Bronchial epithelial cell (primary cell): Measurements from ENCODE around the gene EDC3. TPM values are rescaled to one million over a fixed set of nuclear protein-coding genes. Genes with fewer than 3 reads are reported as not detected.

Source experiments
- DNase-seq: peaks from one replicate; pipeline ENCODE4 v3.0.0-alpha.2; 2010; ENCODE audit warnings: low read depth
- FAIRE-seq: peaks from 2 replicates; lab custom pipeline; 2011; peaks lifted over from hg19 to GRCh38; lab: Jason Lieb, UNC
- H3K27me3 ChIP-seq: 2 replicates; pipeline ENCODE4 v1.5.1; 2011; ENCODE audit warnings: low read length; ENCODE audit not compliant: control insufficient read depth, insufficient read depth
- H3K36me3 ChIP-seq: 2 replicates; pipeline ENCODE4 v1.5.1; 2011; ENCODE audit warnings: low read length; ENCODE audit not compliant: control insufficient read depth, insufficient read depth
- H3K4me3 ChIP-seq: 2 replicates; pipeline ENCODE4 v1.5.1; 2011; ENCODE audit warnings: mild to moderate bottlenecking, low read depth, low read length, control low read depth
- CTCF ChIP-seq: IDR thresholded peaks from 2 replicates; pipeline ENCODE4 v1.5.1; 2011; ENCODE audit warnings: mild to moderate bottlenecking, moderate library complexity, low read length, control low read depth, inconsistent platforms; ENCODE audit not compliant: insufficient read depth, severe bottlenecking
- total RNA-seq: library from RNA; depleted of rRNA; stranded (reverse); fragments of >200 nt; gene quantifications from 2 replicates; pipeline ENCODE4 v1.2.1, GENCODE V29; 2014

The EDC3 gene
- total RNA-seq, 1 donor from 2014 or later: 6.1 TPM

- TF ChIP-seq CTCF: no peak
- DNase-seq: no peak
These were observed 20.8 kb upstream of the EDC3 start for GRCh38 chr15:74716651-74717050.

GRCh38 chr15:74712311-74712710, 16.5 kb upstream of the EDC3 start:
- Histone ChIP-seq H3K4me3 (no peak overlapping the region), H3K27me3 (no peaks in the 10 kb centered on the region), H3K36me3 (no peaks in the 10 kb centered on the region)
- no peak for DNase-seq
- TF ChIP-seq CTCF: no peak
- FAIRE-seq: no peak

More at GRCh38 chr15:74716651-74717050, 20.8 kb upstream of the EDC3 start:
- no peaks in the 10 kb centered on the region for H3K27me3 ChIP-seq
- H3K36me3 ChIP-seq: no peaks in the 10 kb centered on the region
- H3K4me3 ChIP-seq: no peak overlapping the region
- FAIRE-seq: no peak

DNA sequence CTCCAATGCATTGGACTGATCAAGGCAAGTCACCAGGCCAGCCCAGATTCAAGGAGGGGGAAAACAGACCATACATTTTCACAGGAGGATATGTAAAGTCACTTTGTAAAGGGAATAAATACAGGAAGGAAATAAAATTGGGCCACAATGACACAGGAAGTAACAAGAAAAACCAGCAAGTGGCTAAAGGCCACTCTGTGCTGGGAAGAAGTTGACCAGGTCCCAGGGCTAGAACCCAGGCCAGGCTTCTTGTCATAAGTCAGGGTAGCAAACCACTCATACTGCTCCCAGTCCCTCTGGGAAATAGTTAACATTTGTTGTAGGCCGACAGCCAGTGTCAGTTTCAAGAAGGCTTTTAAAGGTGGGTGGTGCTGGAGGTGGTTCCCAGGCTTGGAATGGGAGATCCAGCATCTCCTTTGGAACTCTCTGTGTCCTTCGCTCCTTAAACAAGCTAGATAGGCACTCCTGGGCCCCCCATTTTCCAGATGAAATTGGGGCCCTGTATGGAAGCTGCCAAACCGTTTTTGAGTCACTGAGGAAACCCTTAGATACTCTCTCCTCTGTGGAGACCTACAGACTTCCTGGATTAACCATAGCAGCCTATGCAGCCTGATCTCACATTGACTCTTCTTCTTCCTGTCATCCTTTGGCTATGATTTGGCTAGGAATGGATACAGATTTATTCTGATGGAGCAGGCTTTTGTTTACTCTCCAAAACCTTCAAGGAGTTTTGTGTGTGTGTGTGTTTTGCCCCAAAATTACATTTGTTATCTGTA, 14.7 kb upstream of the EDC3 start:
- DNase-seq (no peak), FAIRE-seq (no peak)
- Histone ChIP-seq H3K27me3 (no peaks in the 10 kb centered on the region), H3K4me3 (no peak overlapping the region), H3K36me3 (no peaks in the 10 kb centered on the region)
- TF ChIP-seq CTCF: no peak

- H3K36me3 ChIP-seq: no peaks in the 10 kb centered on the region
- TF ChIP-seq CTCF: no peak
- no peak overlapping the region for H3K4me3 ChIP-seq
- DNase-seq: no peak
- H3K27me3 ChIP-seq: no peaks in the 10 kb centered on the region
- no peak for FAIRE-seq
These were observed 14.1 kb upstream of the EDC3 start for GRCh38 chr15:74709892-74710291.

- Histone ChIP-seq H3K36me3 (no peaks in the 10 kb centered on the region), H3K27me3 (no peaks in the 10 kb centered on the region), H3K4me3 (no peak overlapping the region)
- peak; percentile 53 for DNase-seq
- TF ChIP-seq CTCF: no peak
- FAIRE-seq: no peak
These were observed 13.2 kb upstream of the EDC3 start for GRCh38 chr15:74709011-74709410.

DNA sequence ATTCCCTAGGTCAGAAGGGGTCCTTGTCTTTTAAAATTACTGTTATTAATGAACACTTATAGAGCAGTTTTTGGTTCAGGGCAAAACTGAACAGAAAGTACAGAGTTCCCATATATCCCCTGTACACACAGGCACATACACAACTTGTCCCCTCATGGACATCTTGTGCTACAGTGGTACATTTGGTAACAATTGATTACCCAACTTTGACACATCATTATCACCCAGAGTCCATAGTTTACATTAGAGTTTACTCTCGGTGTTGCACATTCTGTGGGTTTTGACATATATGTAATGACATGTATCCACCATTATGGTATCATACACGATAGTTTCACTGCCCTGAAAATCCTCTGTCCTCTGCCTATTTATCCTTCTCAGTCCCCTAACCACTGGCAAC, 984 bp upstream of the EDC3 start:
- no peak overlapping the region for H3K4me3 ChIP-seq
- TF ChIP-seq CTCF: no peak
- no peaks in the 10 kb centered on the region for H3K27me3 ChIP-seq
- no peak for DNase-seq
- no peaks in the 10 kb centered on the region for H3K36me3 ChIP-seq
- FAIRE-seq: no peak
